CD4-positive, alpha-beta memory T cell (primary cell): ENCODE data around the gene ZNF263. TPM values are rescaled to one million over a fixed set of nuclear protein-coding genes. Genes with fewer than 3 reads are reported as not detected.

ENCODE experiments used
- polyA plus RNA-seq, 2 donors: library from polyadenylated mRNA; unstranded; fragments of 300-500 nt; fragmentation: Illumina TruSeq; gene quantifications; one replicate each; pipeline ENCODE4 v1.2.3, GENCODE V29; 2021
- total RNA-seq, 2 experiments: library from RNA; stranded (reverse); gene quantifications; one replicate each; pipeline ENCODE4 v1.2.3, GENCODE V29; 2021

Gene ZNF263
- total and polyA plus RNA-seq, 4 experiments from 2014 or later: 29.3 to 45.1 (median 40.9) TPM

Other genes with a start within 250 kb of the ZNF263 start
- gene BICDL2, start 246.5 kb upstream of the ZNF263 start, total RNA-seq: not detected
- gene BICDL2, start 246.5 kb upstream of the ZNF263 start, polyA plus RNA-seq: not detected
- 1 to 10 TPM; 2.9 to 3.0 TPM for gene MMP25, start 236.9 kb upstream of the ZNF263 start, total RNA-seq
- under 1 TPM; 0.52 to 0.91 TPM for gene MMP25, start 236.9 kb upstream of the ZNF263 start, polyA plus RNA-seq
- 100 to 1,000 TPM; 752 to 810 TPM for gene IL32, start 217.9 kb upstream of the ZNF263 start, total RNA-seq
- gene IL32, start 217.9 kb upstream of the ZNF263 start, polyA plus RNA-seq: 1,000 to 10,000 TPM; 3,111 to 3,174 TPM
- under 1 TPM in 1 of 2 experiments, not detected in 1; 0.15 TPM for gene ZSCAN10, start 184.2 kb upstream of the ZNF263 start, total RNA-seq
- gene ZSCAN10, start 184.2 kb upstream of the ZNF263 start, polyA plus RNA-seq: not detected
- gene ZNF205, start 170.9 kb upstream of the ZNF263 start, total RNA-seq: not detected
- gene ZNF205, start 170.9 kb upstream of the ZNF263 start, polyA plus RNA-seq: under 1 TPM in 1 of 2 donors, not detected in 1; 0.20 TPM
- gene ZNF213, start 148.5 kb upstream of the ZNF263 start, total RNA-seq: 10 to 100 TPM; 14.1 to 14.5 TPM
- gene ZNF213, start 148.5 kb upstream of the ZNF263 start, polyA plus RNA-seq: 1 to 10 TPM in 1 of 2 donors, under 1 TPM in 1; 0.67 to 3.2 TPM
- under 1 TPM; 0.49 to 0.97 TPM for gene OR1F1, start 95.3 kb upstream of the ZNF263 start, total RNA-seq
- gene OR1F1, start 95.3 kb upstream of the ZNF263 start, polyA plus RNA-seq: not detected
- 10 to 100 TPM; 27.7 to 29.2 TPM for gene ZNF200, start 48.3 kb upstream of the ZNF263 start, total RNA-seq
- gene ZNF200, start 48.3 kb upstream of the ZNF263 start, polyA plus RNA-seq: 10 to 100 TPM in 1 of 2 donors, 1 to 10 TPM in 1; 6.7 to 11.6 TPM
- under 1 TPM; 0.35 to 0.42 TPM for gene MEFV, start 26.9 kb upstream of the ZNF263 start, total RNA-seq
- under 1 TPM in 1 of 2 donors, not detected in 1; 0.05 TPM for gene MEFV, start 26.9 kb upstream of the ZNF263 start, polyA plus RNA-seq
- gene TIGD7, start 21.9 kb downstream of the ZNF263 start, total RNA-seq: 10 to 100 TPM; 14.2 to 19.0 TPM
- 1 to 10 TPM; 3.2 to 3.4 TPM for gene TIGD7, start 21.9 kb downstream of the ZNF263 start, polyA plus RNA-seq
- gene ZNF75A, start 22.0 kb downstream of the ZNF263 start, total RNA-seq: 10 to 100 TPM; 82.7 to 88.1 TPM
- 10 to 100 TPM; 10.8 to 24.5 TPM for gene ZNF75A, start 22.0 kb downstream of the ZNF263 start, polyA plus RNA-seq
- not detected for gene OR2C1, start 72.4 kb downstream of the ZNF263 start, total RNA-seq
- gene OR2C1, start 72.4 kb downstream of the ZNF263 start, polyA plus RNA-seq: under 1 TPM; 0.13 to 0.54 TPM
- 10 to 100 TPM; 26.8 to 28.8 TPM for gene ZSCAN32, start 117.5 kb downstream of the ZNF263 start, total RNA-seq
- gene ZSCAN32, start 117.5 kb downstream of the ZNF263 start, polyA plus RNA-seq: 10 to 100 TPM in 1 of 2 donors, 1 to 10 TPM in 1; 9.8 to 11.9 TPM
- gene ZNF174, start 117.7 kb downstream of the ZNF263 start, total RNA-seq: 10 to 100 TPM; 17.9 to 18.0 TPM
- 10 to 100 TPM in 1 of 2 donors, 1 to 10 TPM in 1; 9.5 to 19.0 TPM for gene ZNF174, start 117.7 kb downstream of the ZNF263 start, polyA plus RNA-seq
- gene ZNF597, start 160.0 kb downstream of the ZNF263 start, total RNA-seq: 1 to 10 TPM; 5.3 TPM
- 1 to 10 TPM; 1.0 to 1.9 TPM for gene ZNF597, start 160.0 kb downstream of the ZNF263 start, polyA plus RNA-seq
- gene NAA60, start 160.2 kb downstream of the ZNF263 start, total RNA-seq: 10 to 100 TPM; 58.1 to 62.9 TPM
- gene NAA60, start 160.2 kb downstream of the ZNF263 start, polyA plus RNA-seq: 10 to 100 TPM; 28.2 to 59.6 TPM
- not detected for gene C16orf90, start 212.0 kb downstream of the ZNF263 start, total RNA-seq
- not detected for gene C16orf90, start 212.0 kb downstream of the ZNF263 start, polyA plus RNA-seq
- gene CLUAP1, start 217.5 kb downstream of the ZNF263 start, total RNA-seq: 10 to 100 TPM; 24.6 to 25.4 TPM
- gene CLUAP1, start 217.5 kb downstream of the ZNF263 start, polyA plus RNA-seq: 10 to 100 TPM; 26.4 to 41.5 TPM